GM19438 (cell line): ENCODE measurements around the gene SPDL1.

ENCODE experiments used
- ATAC-seq: cut with Tn5 transposase; IDR thresholded peaks from one replicate; pipeline ENCODE4 v1.9.1; 2021; ENCODE audit warnings: low read depth; ENCODE audit not compliant: unreplicated experiment

The SPDL1 gene

DNA sequence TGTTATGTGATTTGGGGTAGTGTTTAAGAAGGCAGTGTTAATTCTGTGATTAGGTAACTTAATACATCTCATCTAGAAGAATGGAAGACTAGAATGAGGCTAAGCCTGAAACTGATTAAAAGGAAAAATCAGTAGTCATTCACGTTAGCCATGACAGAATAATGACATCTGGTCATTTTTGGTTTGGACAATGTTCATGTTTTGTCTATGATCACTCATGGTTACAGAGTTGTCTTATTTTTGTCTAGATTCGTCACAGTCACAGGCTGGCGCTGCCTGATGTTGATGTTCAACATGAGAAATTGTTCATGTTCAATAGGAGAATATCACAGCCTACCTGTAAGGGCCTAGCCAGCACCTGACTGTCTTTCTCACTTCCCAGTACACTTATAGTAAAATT lies 44.0 kb downstream of the SPDL1 start:
- no peak for ATAC-seq

DNA sequence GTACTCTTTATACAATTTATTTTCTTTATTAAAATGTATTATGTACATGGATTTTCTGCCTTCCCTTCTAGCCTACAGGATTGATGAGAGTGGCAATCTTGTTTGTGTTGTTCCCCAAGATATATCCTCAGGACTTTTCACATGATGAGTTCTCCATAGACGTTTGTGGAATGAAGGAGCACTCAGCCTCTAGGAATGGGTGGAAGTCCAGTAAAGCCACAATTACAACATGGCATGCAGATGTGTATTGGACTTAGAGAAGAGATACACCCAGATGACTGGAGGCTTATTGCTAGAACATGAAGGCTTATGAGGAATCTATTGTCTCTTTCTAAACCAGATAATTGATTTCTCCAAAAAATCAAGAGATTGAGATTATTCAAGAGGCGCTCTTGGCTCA lies 45.3 kb downstream of the SPDL1 start:
- no peak for ATAC-seq

DNA sequence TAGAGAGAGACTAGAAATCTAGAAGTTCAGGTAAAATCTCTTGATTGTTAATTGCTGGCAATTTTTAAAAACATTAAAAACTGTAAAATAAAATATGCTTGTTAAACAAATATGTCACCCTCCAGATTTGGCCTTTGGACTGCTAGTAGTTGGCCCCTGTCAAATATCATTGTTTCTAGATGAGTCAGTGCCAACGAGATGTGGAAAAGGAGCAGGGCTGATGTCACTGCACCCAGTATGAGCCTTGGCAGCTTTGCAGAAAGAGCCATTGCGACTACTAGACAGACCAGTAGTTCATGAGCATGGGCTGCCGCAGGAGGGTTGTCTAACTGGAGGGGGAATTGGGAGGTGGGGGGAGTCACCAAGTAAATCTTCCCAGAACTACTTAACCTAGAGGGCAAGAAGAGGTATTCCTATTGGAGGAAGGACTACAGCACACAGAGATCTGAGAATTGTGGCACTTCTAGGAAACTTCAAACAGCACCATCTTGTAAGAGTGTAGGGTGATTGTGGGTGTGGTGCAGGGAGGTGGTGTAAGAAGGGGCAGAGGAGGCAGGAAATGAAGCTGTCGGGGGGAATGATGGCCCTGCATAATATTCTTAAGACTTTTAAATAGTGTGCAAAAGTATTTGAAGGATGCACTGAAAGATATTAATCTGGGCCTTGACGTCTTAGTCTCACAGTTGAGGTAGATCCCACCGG lies 46.4 kb downstream of the SPDL1 start:
- ATAC-seq = no peak

- ATAC-seq = no peak
These were observed 47.8 kb downstream of the SPDL1 start for GRCh38 chr5:169631360-169631759.

GRCh38 chr5:169632946-169633345 lies 49.4 kb downstream of the SPDL1 start:
- ATAC-seq = no peak

- no peak for ATAC-seq
These were observed 51.0 kb downstream of the SPDL1 start for GRCh38 chr5:169634606-169635005.

DNA sequence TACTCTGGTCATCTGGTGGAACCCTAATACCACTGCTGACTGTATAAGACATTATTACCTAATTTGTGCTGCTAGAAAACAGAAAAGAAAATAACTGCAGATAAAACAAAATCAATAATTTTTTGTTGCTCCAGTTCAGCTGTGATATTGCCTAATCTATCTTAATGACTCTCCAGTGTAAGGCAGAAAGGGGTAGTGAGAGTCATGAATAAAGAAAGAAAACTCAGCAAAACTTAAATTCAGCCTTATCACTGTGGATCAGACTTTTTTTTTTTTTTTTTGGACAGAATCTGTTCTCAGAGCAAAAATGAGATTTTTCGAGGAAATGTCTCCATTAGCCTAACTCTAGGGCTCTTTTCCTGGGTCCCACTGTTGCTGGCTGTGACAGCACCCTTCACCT lies 52.4 kb downstream of the SPDL1 start:
- ATAC-seq = no peak

- no peak for ATAC-seq
These were observed 53.0 kb downstream of the SPDL1 start for GRCh38 chr5:169636477-169637084.

DNA sequence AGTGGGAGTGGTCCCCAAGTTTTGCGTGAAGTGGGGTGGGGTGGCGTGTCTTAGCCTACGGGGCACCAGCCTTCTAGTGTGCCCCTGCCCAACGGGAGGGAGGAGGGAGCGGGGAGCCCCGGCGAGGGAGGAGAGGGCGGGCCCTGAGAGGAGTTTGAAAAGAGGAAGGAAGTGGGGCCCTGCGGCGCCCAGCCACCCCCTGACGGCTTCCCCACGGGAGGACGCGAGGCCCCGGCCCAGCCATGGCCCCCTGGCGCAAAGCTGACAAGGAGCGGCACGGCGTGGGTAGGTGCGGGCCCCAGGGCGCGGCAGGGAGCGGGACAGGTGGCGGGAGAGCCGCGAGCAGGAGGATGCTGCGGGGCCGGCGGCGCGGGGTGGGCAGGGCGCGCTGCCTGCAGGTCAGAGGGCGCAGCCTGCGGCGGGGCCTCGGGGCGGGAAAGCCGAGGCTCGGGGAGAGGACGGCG lies 53.5 kb downstream of the SPDL1 start, which contains the start of gene DOCK2:
DOCK2 (plus strand) TSS at position 191 of the 464 bp plus-strand sequence; CDS start at position 243, 52 bp downstream.
- ATAC-seq = peak; percentile 94

DNA sequence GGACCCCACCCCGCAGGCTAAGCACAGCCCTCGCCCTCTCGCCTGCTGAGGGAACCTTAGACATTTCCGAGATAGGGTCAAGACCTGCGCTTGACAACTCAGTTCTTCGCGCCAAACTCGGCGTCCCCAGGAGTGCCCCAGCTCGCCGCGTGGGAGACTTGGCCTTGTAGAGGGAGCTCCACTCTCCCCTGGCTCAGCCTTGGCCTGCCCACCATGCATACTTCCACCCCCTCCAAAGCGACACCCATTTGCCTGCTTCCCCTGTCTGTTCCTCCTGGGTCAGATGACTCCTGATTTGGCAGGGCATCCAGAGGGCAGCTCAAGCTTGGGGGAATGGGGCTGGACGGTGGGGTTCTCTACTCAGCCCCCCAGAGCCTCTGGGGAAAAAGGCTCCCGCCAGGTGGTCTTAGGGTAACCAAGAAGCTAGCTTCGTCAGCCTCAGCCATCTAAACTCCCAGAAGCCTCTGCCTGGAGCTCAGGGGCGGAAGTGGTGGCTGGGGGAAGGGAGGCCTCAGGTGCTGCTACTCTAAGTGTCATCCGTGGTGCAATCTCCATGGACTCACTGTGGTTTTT lies 54.1 kb downstream of the SPDL1 start:
- peak; percentile 53 for ATAC-seq

- no peak for ATAC-seq
These were observed 57.7 kb downstream of the SPDL1 start for GRCh38 chr5:169641253-169641652.

DNA sequence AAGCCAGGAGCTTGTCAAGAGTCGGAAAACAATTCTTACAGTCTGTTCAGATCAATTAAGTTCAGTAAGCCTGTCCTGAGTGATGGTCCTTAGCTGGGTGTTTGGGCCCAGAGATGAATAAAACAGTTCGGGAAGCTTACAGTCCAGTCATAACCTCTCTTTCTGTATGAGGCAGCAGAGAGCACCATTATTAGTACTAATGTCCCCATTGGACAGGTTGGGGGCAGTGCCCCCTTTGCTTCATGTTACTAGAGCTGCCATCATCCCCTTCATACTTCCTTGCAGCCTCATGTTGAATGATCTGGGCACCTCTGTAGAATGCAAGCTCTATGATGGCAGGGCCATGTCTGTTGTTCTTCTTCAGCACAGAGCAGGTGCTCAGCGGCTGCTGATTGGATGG lies 63.3 kb downstream of the SPDL1 start:
- ATAC-seq = no peak

DNA sequence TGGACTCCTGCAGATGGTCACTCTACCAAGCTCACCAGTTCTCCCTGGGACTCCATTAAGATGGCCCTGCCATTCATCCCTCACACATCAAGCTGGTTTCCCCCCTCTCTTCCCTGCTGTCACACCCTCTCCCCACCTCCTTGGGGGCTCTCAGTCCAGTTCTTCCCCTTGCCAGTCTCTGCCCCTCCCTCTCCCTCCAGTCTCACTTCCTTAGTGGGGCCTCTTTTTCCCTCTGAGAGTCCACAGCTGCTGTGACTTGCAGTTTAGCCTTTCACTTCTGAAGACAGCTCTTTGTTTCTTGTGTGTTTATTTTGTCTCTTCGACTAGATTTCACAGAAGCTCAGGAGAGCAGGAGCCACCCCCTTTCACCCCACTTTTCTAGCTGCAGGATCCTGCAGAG lies 64.0 kb downstream of the SPDL1 start:
- peak; percentile 56 for ATAC-seq

DNA sequence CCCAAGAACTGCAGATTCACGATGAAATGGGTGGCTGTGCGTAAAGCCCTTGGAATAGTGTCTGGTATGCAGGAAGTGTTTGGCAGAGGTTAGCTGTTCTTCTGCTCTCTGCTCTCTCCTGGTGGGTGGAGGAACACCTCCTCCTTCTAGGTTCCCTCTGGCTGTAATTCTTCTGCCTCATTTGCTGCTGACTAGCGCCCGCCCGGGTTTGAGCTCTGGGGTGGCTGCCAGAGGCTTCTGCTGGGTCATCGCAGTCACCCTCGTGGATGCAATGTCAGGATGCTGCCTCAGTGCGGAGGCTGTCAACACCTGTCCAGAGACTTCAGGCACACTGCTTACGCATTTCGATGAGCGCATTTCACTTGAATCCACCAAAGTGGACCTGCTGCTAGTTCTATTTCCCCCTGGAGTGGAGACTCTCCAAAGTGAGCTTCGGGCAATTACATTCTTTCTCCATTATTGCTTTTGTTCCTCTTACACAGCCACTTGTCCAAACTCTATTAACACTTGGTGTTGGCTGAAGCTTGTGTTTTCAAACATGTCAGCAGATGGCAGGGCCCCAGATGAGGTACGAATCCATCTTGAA lies 65.2 kb downstream of the SPDL1 start:
- no peak for ATAC-seq

DNA sequence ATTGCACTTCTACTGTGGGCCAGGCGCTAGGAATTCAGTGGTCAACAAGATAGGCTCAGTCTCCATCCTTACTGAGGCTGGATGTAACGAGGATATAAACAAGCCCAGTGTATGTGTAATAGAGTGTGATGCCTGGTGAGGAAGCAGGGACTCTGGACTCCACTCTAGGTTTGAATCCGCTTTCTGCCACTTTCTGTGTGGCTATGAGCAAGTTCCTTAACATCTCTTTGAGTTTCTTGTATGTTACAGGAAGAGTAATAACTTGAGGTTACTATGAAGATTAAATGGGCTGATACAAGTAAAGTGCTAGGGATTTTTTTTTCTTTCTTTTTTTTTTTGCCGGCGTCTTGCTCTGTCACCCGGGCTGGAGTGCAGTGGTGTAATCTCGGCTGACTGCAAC lies 65.9 kb downstream of the SPDL1 start:
- no peak for ATAC-seq

- peak; percentile 39 for ATAC-seq
These were observed 67.2 kb downstream of the SPDL1 start for GRCh38 chr5:169650701-169651331.

DNA sequence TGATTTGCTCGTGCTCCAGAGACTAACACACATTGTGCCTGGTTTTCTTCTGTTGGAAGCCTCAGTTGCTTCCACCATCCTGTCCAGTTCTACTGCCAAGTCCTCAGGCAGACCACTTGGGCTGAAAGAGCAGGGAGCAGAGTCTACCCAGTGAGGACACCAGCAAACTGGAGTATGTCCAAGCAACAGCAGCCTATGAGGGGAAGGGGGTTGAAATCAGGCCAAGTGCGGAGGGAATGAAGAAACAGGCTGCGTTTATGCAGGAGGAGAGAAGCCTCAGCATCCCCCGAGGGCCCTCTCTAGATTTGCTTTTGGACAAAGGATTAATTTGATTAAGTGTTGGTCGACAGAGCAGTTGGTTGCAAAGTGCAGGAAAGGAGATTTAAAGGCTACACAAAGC lies 68.0 kb downstream of the SPDL1 start:
- no peak for ATAC-seq

GRCh38 chr5:169652057-169652456 lies 68.5 kb downstream of the SPDL1 start:
- no peak for ATAC-seq

- ATAC-seq = no peak
These were observed 69.5 kb downstream of the SPDL1 start for GRCh38 chr5:169653091-169653490.
